Vagina (tissue), 2 donors: ENCODE results near the gene C22orf31.

Source experiments
- POLR2A ChIP-seq, 2 donors: fragments of 450-650 bp; IDR thresholded peaks; one replicate each; pipeline ENCODE4 v1.6.1; 2017; ENCODE audit warnings: antibody characterized with exemption in 2 of 2, mild to moderate bottlenecking in 2 of 2, moderate library complexity in 2 of 2
- POLR2AphosphoS5 ChIP-seq, 2 donors: sonication (generic); formaldehyde crosslinking; IDR thresholded peaks; one replicate each; pipeline ENCODE4 v1.9.0; 2017; ENCODE audit warnings: antibody characterized with exemption in 2 of 2, mild to moderate bottlenecking in 2 of 2, low read depth in 1 of 2; ENCODE audit not compliant: insufficient read depth in 1 of 2
- TF ChIP-seq, protein P1 (sequence below), 3 experiments: fragments of 450-650 bp in 2 of 3; fragments of 200-600 bp in 1 of 3; sonication (generic) in 1 of 3; IDR thresholded peaks; one replicate each; pipeline ENCODE4 v1.5.1; 2017 to 2019; ENCODE audit warnings: antibody characterized with exemption in 3 of 3, mild to moderate bottlenecking in 2 of 3, moderate library complexity in 2 of 3

DNA sequence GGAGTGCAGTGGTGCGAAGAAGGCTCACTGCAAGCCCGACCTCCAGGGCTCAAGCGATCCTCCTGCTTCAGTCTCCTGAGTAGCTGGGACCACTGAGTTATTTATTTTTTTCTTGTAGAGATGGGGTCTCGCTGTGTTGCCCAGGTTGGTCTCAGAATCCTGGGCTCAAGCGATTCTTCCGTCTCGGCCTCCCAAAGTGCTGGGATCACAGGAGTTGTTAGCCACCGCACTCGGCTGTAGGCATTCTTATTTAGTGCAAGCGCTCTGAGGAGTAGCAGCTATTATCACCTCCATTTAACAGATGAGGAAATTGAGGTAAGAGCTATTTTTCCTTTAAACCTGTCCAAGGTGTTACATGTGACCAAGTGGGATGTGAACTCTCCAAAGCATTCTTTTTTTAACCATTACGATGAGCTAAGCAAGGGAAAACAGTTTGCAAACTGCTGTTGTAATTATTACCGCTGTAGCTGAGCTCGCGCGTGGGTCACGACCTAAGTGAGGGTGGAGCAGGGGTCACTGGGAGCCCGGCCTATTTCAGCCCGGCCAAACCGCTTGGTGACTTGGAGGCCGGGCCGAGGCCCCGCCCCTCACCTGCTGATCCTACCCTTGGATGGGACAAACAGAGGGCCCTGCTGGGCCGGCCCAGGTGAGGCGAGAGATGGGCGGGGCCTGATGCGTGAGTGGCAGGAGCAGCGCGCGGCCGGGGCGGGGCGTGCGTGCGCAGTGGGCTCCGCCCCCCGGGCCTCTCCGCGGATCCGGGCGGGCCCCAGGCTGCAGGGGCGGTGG, 10.8 kb upstream of the C22orf31 start:
- TF ChIP-seq POLR2AphosphoS5 (IDR thresholded peaks at IDR 0.05; ENCODE audit: insufficient read depth in 1 of 2, low read depth in 1 of 2) = peak; percentile 13 to 32
- TF ChIP-seq, protein P1, sequence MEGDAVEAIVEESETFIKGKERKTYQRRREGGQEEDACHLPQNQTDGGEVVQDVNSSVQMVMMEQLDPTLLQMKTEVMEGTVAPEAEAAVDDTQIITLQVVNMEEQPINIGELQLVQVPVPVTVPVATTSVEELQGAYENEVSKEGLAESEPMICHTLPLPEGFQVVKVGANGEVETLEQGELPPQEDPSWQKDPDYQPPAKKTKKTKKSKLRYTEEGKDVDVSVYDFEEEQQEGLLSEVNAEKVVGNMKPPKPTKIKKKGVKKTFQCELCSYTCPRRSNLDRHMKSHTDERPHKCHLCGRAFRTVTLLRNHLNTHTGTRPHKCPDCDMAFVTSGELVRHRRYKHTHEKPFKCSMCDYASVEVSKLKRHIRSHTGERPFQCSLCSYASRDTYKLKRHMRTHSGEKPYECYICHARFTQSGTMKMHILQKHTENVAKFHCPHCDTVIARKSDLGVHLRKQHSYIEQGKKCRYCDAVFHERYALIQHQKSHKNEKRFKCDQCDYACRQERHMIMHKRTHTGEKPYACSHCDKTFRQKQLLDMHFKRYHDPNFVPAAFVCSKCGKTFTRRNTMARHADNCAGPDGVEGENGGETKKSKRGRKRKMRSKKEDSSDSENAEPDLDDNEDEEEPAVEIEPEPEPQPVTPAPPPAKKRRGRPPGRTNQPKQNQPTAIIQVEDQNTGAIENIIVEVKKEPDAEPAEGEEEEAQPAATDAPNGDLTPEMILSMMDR (IDR thresholded peaks at IDR 0.05) = no peak
- no peak for TF ChIP-seq POLR2A (IDR thresholded peaks at IDR 0.05)
